PC-9 (cell line): Measurements from ENCODE around the gene RASL12.

Experiments
- EZH2 ChIP-seq: fragments of 200-600 bp; sonication (generic); IDR thresholded peaks from 2 replicates; pipeline ENCODE4 v1.8.0; 2017; ENCODE audit warnings: antibody characterized with exemption, low read depth
- TF ChIP-seq, protein P1 (sequence below): fragments of 200-600 bp; sonication (generic); conservative IDR thresholded peaks from 2 replicates; pipeline ENCODE4 v1.6.1; 2017; ENCODE audit warnings: mixed run types, antibody characterized with exemption, mild to moderate bottlenecking, moderate library complexity

DNA sequence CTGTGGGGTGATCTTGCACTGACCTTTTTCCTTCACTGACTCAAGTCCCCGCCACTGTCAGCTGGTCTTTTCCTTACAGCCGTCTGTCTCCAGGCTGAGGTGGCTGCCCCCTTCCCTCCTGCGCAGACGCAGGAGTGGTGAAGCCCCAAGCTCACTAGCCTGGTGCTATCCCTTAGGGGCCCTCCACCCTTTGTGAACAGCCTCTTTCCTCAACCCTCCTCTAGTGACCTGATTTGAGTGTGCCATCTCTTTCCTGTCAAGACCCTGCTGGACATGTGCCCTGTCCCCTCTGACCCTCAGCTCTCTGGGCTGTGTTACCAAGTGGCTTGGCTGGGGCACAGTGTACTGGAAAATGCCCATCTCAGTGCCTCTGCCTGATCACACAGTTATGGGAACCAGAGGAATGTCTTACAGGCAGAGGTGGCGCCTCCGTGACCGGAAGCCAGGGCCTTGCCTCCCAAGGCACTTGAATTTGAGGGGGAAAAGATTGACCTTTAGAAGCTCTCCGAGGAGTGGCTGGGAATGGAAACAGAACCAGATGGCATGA, 17.5 kb upstream of the RASL12 start:
- TF ChIP-seq, protein P1, sequence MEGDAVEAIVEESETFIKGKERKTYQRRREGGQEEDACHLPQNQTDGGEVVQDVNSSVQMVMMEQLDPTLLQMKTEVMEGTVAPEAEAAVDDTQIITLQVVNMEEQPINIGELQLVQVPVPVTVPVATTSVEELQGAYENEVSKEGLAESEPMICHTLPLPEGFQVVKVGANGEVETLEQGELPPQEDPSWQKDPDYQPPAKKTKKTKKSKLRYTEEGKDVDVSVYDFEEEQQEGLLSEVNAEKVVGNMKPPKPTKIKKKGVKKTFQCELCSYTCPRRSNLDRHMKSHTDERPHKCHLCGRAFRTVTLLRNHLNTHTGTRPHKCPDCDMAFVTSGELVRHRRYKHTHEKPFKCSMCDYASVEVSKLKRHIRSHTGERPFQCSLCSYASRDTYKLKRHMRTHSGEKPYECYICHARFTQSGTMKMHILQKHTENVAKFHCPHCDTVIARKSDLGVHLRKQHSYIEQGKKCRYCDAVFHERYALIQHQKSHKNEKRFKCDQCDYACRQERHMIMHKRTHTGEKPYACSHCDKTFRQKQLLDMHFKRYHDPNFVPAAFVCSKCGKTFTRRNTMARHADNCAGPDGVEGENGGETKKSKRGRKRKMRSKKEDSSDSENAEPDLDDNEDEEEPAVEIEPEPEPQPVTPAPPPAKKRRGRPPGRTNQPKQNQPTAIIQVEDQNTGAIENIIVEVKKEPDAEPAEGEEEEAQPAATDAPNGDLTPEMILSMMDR, result no peak
- TF ChIP-seq EZH2, result no peak
